Stomach (tissue), 4 donors: ENCODE measurements around the gene METTL25.

Experiments
- CTCF ChIP-seq, 7 experiments: fragments of 450-650 bp in 4 of 7; fragments of 200-600 bp in 3 of 7; sonication (generic) in 3 of 7; IDR thresholded peaks; one replicate each; pipeline ENCODE4 v1.5.1; 2016 to 2019; ENCODE audit warnings: antibody characterized with exemption in 7 of 7, control low read depth in 2 of 7, mild to moderate bottlenecking in 1 of 7
- EP300 ChIP-seq: sonication (generic); formaldehyde crosslinking; IDR thresholded peaks from one replicate; pipeline ENCODE4 v1.6.1; 2017; ENCODE audit warnings: antibody characterized with exemption
- POLR2A ChIP-seq, 4 donors: fragments of 450-650 bp; IDR thresholded peaks; one replicate each; pipeline ENCODE4 v1.6.1; 2016; ENCODE audit warnings: antibody characterized with exemption in 4 of 4, control low read depth in 2 of 4, mild to moderate bottlenecking in 1 of 4, moderate library complexity in 1 of 4
- POLR2AphosphoS5 ChIP-seq, 3 donors: sonication (generic); formaldehyde crosslinking; IDR thresholded peaks; one replicate each; pipeline ENCODE4 v1.6.1; 2016; ENCODE audit warnings: antibody characterized with exemption in 3 of 3

GRCh38 chr12:82523996-82524395, 165.7 kb downstream of the METTL25 start:
- TF ChIP-seq CTCF (IDR thresholded peaks at IDR 0.05) (no peak), POLR2A (IDR thresholded peaks at IDR 0.05) (no peak), POLR2AphosphoS5 (IDR thresholded peaks at IDR 0.05) (no peak), EP300 (no peak)
